Endothelial cell of umbilical vein (primary cell): ENCODE data around the gene ABTB2. TPM values are rescaled to one million over a fixed set of nuclear protein-coding genes. Genes with fewer than 3 reads are reported as not detected.

ENCODE experiments used
- BruUV-seq: library from RNA; stranded (reverse); fragments of 400-500 nt; replicated peaks from 2 replicates; lab custom pipeline; 2021; lab: Mats Ljungman, UMichigan
- CTCF ChIA-PET: fragments of 300-600, 350-600 bp; sonication (Branson Sonifier 250); formaldehyde crosslinking; loops from one replicate; lab custom pipeline; 2021; ENCODE audit warnings: antibody characterized with exemption, inconsistent platforms; lab: Charles Lee
- POLR2A ChIA-PET: fragments of 300-600, 350-600 bp; sonication (Branson Sonifier 250); formaldehyde crosslinking; loops from one replicate; lab custom pipeline; 2021; ENCODE audit warnings: antibody characterized with exemption, inconsistent platforms; lab: Charles Lee
- DNase-seq: peaks from one replicate; pipeline ENCODE4 v3.0.0-alpha.2; 2011; ENCODE audit warnings: low read depth, low spot score
- FAIRE-seq: peaks from 2 replicates; lab custom pipeline; 2011; peaks lifted over from hg19 to GRCh38; lab: Jason Lieb, UNC
- H2AFZ ChIP-seq: 2 replicates; pipeline ENCODE4 v1.6.0; 2012; ENCODE audit warnings: low read depth, low read length, control low read depth, inconsistent platforms
- H3K27ac ChIP-seq: 2 replicates; pipeline ENCODE4 v1.5.1; 2011; ENCODE audit warnings: low read depth, mild to moderate bottlenecking, control low read depth, low read length, moderate library complexity; ENCODE audit not compliant: insufficient read depth
- H3K27me3 ChIP-seq, 2 experiments: 2 replicates each; pipeline versions ENCODE4 v1.6.0 to v1.6.1; 2011; ENCODE audit warnings: low read length in 2 of 2, mixed read lengths in 1 of 2; ENCODE audit not compliant: control insufficient read depth in 2 of 2, insufficient read depth in 2 of 2
- H3K36me3 ChIP-seq, 2 experiments: 2 replicates in 1 of 2; 3 replicates in 1 of 2; pipeline ENCODE4 v1.5.1; 2011; ENCODE audit warnings: low read length in 2 of 2, mild to moderate bottlenecking in 1 of 2, moderate library complexity in 1 of 2; ENCODE audit not compliant: control insufficient read depth in 2 of 2, insufficient read depth in 2 of 2; ENCODE audit errors: extremely low read depth in 1 of 2
- H3K4me1 ChIP-seq: 3 replicates; pipeline ENCODE4 v1.5.1; 2011; ENCODE audit warnings: mild to moderate bottlenecking, low read length; ENCODE audit not compliant: control insufficient read depth, insufficient read depth; ENCODE audit errors: extremely low read depth
- H3K4me2 ChIP-seq: 2 replicates; pipeline ENCODE4 v1.6.1; 2011; ENCODE audit warnings: low read length, control low read depth, mixed read lengths; ENCODE audit not compliant: insufficient read depth
- H3K4me3 ChIP-seq, 3 experiments: fragments of 200-600 bp in 1 of 3; sonication (generic), shearing (Covaris generic) in 1 of 3; replicated peaks in 1 of 3; 2 replicates each; pipeline ENCODE4 v1.5.1; 2011 to 2016; ENCODE audit warnings: control low read depth in 3 of 3, low read length in 3 of 3, mild to moderate bottlenecking in 2 of 3, inconsistent platforms in 1 of 3, low read depth in 1 of 3, moderate library complexity in 1 of 3; ENCODE audit not compliant: insufficient read depth in 1 of 3
- H3K79me2 ChIP-seq: 2 replicates; pipeline ENCODE4 v1.6.0; 2012; ENCODE audit warnings: low read length, inconsistent platforms; ENCODE audit not compliant: control insufficient read depth, insufficient read depth
- H3K9ac ChIP-seq: replicated peaks from 2 replicates; pipeline ENCODE3; 2011; ENCODE audit warnings: low read length, control low read depth; ENCODE audit not compliant: insufficient read depth; ENCODE audit errors: extremely low read depth
- H3K9me1 ChIP-seq: replicated peaks from 3 replicates; pipeline ENCODE4 v1.6.0; 2011; ENCODE audit warnings: mild to moderate bottlenecking, low read length; ENCODE audit not compliant: control insufficient read depth, insufficient read depth; ENCODE audit errors: extremely low read depth
- H3K9me3 ChIP-seq: replicated peaks from 2 replicates; pipeline ENCODE4 v1.5.1; 2012; ENCODE audit warnings: low read length, inconsistent platforms; ENCODE audit not compliant: control insufficient read depth, insufficient read depth
- H4K20me1 ChIP-seq: replicated peaks from 2 replicates; pipeline ENCODE3; 2011; ENCODE audit warnings: mild to moderate bottlenecking, low read length; ENCODE audit not compliant: control insufficient read depth, insufficient read depth; ENCODE audit errors: extremely low read depth
- EZH2 ChIP-seq: IDR thresholded peaks from 2 replicates; pipeline ENCODE4 v1.6.1; 2012; ENCODE audit warnings: borderline replicate concordance, low read depth, mild to moderate bottlenecking, moderate library complexity, low read length, inconsistent platforms; ENCODE audit not compliant: severe bottlenecking
- FOS ChIP-seq: IDR thresholded peaks from 2 replicates; pipeline ENCODE4 v1.6.1; 2011; ENCODE audit warnings: mild to moderate bottlenecking, low read length, moderate library complexity, borderline replicate concordance; ENCODE audit not compliant: insufficient read depth
- GATA2 ChIP-seq: IDR thresholded peaks from 2 replicates; pipeline ENCODE4 v1.7.0; 2011; ENCODE audit warnings: low read depth, mild to moderate bottlenecking, moderate library complexity, mixed read lengths, low read length; ENCODE audit not compliant: insufficient read length, insufficient read depth
- JUN ChIP-seq: IDR thresholded peaks from 2 replicates; pipeline ENCODE4 v1.6.1; 2011; ENCODE audit warnings: borderline replicate concordance, low read depth; ENCODE audit not compliant: insufficient read length, insufficient read depth
- MYC ChIP-seq: IDR thresholded peaks from one replicate; pipeline ENCODE4 v1.6.1; 2011; ENCODE audit warnings: mild to moderate bottlenecking, low read depth, low read length
- POLR2A ChIP-seq: IDR thresholded peaks from 2 replicates; pipeline ENCODE4 v1.6.1; 2012; ENCODE audit warnings: low read depth, mild to moderate bottlenecking, control low read depth, low read length
- POLR2AphosphoS5 ChIP-seq: IDR thresholded peaks from 2 replicates; pipeline ENCODE4 v1.6.1; 2012; ENCODE audit warnings: low read depth, mild to moderate bottlenecking, control low read depth, low read length, moderate library complexity; ENCODE audit not compliant: insufficient read depth
- dilution Hi-C: fragments of 300-500 bp; cut with MboI; formaldehyde crosslinking; loops from one replicate; pipeline ENCODE4 v1.15.0; 2019; ENCODE audit warnings: low sequenced_read_pairs; ENCODE audit not compliant: extremely low pct_ligation_motif_present
- intact Hi-C: fragments of 100-400 bp; cut with micrococcal nuclease; formaldehyde crosslinking; loops from one replicate; pipeline ENCODE4 v1.10.0; 2022
- polyA plus RNA-seq, 4 experiments: library from polyadenylated mRNA; depleted of rRNA in 3 of 4; stranded (reverse) in 3 of 4; unstranded in 1 of 4; fragments of >200 nt; gene quantifications; 2 replicates each; pipeline versions ENCODE4 v1.2.1 to v1.2.3, GENCODE V29; 2011 to 2012; ENCODE audit warnings: missing spikeins in 1 of 4
- total RNA-seq: library from RNA; stranded (reverse); gene quantifications from 2 replicates; pipeline ENCODE4 v1.2.3, GENCODE V29; 2021
- TF ChIP-seq, protein P1 (sequence below), 2 donors: IDR thresholded peaks; 1 replicate in 1 of 2; 2 replicates in 1 of 2; pipeline ENCODE4 v1.5.1; 2011; ENCODE audit warnings: low read length in 2 of 2, mild to moderate bottlenecking in 2 of 2, moderate library complexity in 2 of 2, control low read depth in 1 of 2, inconsistent platforms in 1 of 2, low read depth in 1 of 2; ENCODE audit not compliant: insufficient read depth in 1 of 2; ENCODE audit errors: extremely low read depth in 1 of 2
- TF ChIP-seq, protein P2 (sequence below): IDR thresholded peaks from 2 replicates; pipeline ENCODE4 v1.6.1; 2011; ENCODE audit not compliant: insufficient read depth, insufficient read length

Gene ABTB2
- total and polyA plus RNA-seq, 2 donors (not counting 3 experiments of a cell fraction or from before 2014, with no cell fraction given) = 0.11 to 0.14 TPM

- Histone ChIP-seq H4K20me1 (no peaks in the 10 kb centered on the region), H3K9ac (no peak overlapping the region), H3K4me3 (no peak overlapping the region), H3K9me3 (no peaks in the 10 kb centered on the region), H3K27ac (no peak overlapping the region), H2AFZ (no peak overlapping the region), H3K4me2 (no peak overlapping the region), H3K9me1 (no peaks in the 10 kb centered on the region), H3K27me3 (peaks cover 0 to 1% of the 10 kb centered on the region in 2 experiments), H3K79me2 (no peaks in the 10 kb centered on the region), H3K4me1 (no peaks in the 10 kb centered on the region), H3K36me3 (no peaks in the 10 kb centered on the region)
- no TSS peak for BruUV-seq
- ChIA-PET CTCF (interaction anchor here (0.7 kb wide), 1 partner anchor 9 kb away, joined by 4 read pairs; no protein-coding TSS in a partner anchor), POLR2A (no interaction called here)
- FAIRE-seq (no peak), DNase-seq (no peak)
- TF ChIP-seq, protein P1, sequence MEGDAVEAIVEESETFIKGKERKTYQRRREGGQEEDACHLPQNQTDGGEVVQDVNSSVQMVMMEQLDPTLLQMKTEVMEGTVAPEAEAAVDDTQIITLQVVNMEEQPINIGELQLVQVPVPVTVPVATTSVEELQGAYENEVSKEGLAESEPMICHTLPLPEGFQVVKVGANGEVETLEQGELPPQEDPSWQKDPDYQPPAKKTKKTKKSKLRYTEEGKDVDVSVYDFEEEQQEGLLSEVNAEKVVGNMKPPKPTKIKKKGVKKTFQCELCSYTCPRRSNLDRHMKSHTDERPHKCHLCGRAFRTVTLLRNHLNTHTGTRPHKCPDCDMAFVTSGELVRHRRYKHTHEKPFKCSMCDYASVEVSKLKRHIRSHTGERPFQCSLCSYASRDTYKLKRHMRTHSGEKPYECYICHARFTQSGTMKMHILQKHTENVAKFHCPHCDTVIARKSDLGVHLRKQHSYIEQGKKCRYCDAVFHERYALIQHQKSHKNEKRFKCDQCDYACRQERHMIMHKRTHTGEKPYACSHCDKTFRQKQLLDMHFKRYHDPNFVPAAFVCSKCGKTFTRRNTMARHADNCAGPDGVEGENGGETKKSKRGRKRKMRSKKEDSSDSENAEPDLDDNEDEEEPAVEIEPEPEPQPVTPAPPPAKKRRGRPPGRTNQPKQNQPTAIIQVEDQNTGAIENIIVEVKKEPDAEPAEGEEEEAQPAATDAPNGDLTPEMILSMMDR (IDR thresholded peaks at IDR 0.05; ENCODE audit: extremely low read depth in 1 of 2, insufficient read depth in 1 of 2, low read depth in 1 of 2, low read length in 2 of 2) = no peak
- TF ChIP-seq JUN (no peak), FOS (no peak), POLR2AphosphoS5 (no peak), GATA2 (no peak), EZH2 (no peak), POLR2A (no peak), MYC (no peak)
- TF ChIP-seq, protein P2, sequence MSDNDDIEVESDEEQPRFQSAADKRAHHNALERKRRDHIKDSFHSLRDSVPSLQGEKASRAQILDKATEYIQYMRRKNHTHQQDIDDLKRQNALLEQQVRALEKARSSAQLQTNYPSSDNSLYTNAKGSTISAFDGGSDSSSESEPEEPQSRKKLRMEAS = no peak
- intact Hi-C loops (no loop called here), dilution Hi-C loops (no loop called here)
Observed at GRCh38 chr11:34280945-34281872, 76.6 kb downstream of the ABTB2 start.
